ENCODE data around the gene MCIDAS.
A peak's percentile ranks its signal among the peaks of the same experiment; 100 is the strongest.

Gene MCIDAS

GRCh38 chr5:55223812-55224240 is 3.3 kb downstream of the MCIDAS start:
- no peak overlapping the region for H3K4me3 ChIP-seq (ENCODE audit: low read depth, low read length)
- DNase-seq (ENCODE audit: low read depth), result no peak

GRCh38 chr5:55222985-55223811 is 3.9 kb downstream of the MCIDAS start:
- no peak for DNase-seq (ENCODE audit: low read depth)
- H3K4me3 ChIP-seq (ENCODE audit: low read depth, low read length), result no peak overlapping the region

GRCh38 chr5:55222092-55222984 is 4.8 kb downstream of the MCIDAS start:
- DNase-seq (ENCODE audit: low read depth), result no peak
- no peak overlapping the region for H3K4me3 ChIP-seq (ENCODE audit: low read depth, low read length)

- DNase-seq (ENCODE audit: low read depth), result no peak
- H3K4me3 ChIP-seq (ENCODE audit: low read depth, low read length), result peak overlapping the region; percentile 38
Measured at GRCh38 chr5:55220433-55221185, 6.5 kb downstream of the MCIDAS start.

- no peak for DNase-seq (ENCODE audit: low read depth)
- H3K4me3 ChIP-seq (ENCODE audit: low read depth, low read length), result no peak overlapping the region
Measured at GRCh38 chr5:55219770-55220169, 7.3 kb downstream of the MCIDAS start.

- DNase-seq (ENCODE audit: low read depth), result no peak
- H3K4me3 ChIP-seq (ENCODE audit: low read depth, low read length), result no peak overlapping the region
Measured at GRCh38 chr5:55218967-55219366, 8.1 kb downstream of the MCIDAS start.

GRCh38 chr5:55211184-55211874 is 15.8 kb downstream of the MCIDAS start:
- no peak overlapping the region for H3K4me3 ChIP-seq (ENCODE audit: low read depth, low read length)
- DNase-seq (ENCODE audit: low read depth), result no peak

GRCh38 chr5:55205001-55205400 is 22.1 kb downstream of the MCIDAS start:
- no peak for DNase-seq (ENCODE audit: low read depth)
- H3K4me3 ChIP-seq (ENCODE audit: low read depth, low read length), result no peak overlapping the region

- no peak overlapping the region for H3K4me3 ChIP-seq (ENCODE audit: low read depth, low read length)
- no peak for DNase-seq (ENCODE audit: low read depth)
Measured at GRCh38 chr5:55191165-55191564, 36.0 kb downstream of the MCIDAS start.

GRCh38 chr5:55188656-55189540 is 38.2 kb downstream of the MCIDAS start:
- no peak overlapping the region for H3K4me3 ChIP-seq (ENCODE audit: low read depth, low read length)
- no peak for DNase-seq (ENCODE audit: low read depth)

GRCh38 chr5:55187370-55187769 is 39.7 kb downstream of the MCIDAS start:
- H3K4me3 ChIP-seq (ENCODE audit: low read depth, low read length), result no peak overlapping the region

GRCh38 chr5:55180016-55180415 is 47.1 kb downstream of the MCIDAS start:
- DNase-seq (ENCODE audit: low read depth), result no peak
- H3K4me3 ChIP-seq (ENCODE audit: low read depth, low read length), result no peak overlapping the region

More at GRCh38 chr5:55187370-55187769, 39.7 kb downstream of the MCIDAS start:
- no peak for DNase-seq (ENCODE audit: low read depth)

GRCh38 chr5:55177078-55177477 is 50.0 kb downstream of the MCIDAS start:
- H3K4me3 ChIP-seq (ENCODE audit: low read depth, low read length), result no peak overlapping the region
- DNase-seq (ENCODE audit: low read depth), result no peak

GRCh38 chr5:55176176-55176818 is 50.8 kb downstream of the MCIDAS start:
- DNase-seq (ENCODE audit: low read depth), result no peak
- peak overlapping the region; percentile 53 for H3K4me3 ChIP-seq (ENCODE audit: low read depth, low read length)

GRCh38 chr5:55175781-55176175 is 51.3 kb downstream of the MCIDAS start:
- peak overlapping the region; percentile 53 for H3K4me3 ChIP-seq (ENCODE audit: low read depth, low read length)
- no peak for DNase-seq (ENCODE audit: low read depth)

GRCh38 chr5:55173687-55174230 is 53.4 kb downstream of the MCIDAS start:
- H3K4me3 ChIP-seq (ENCODE audit: low read depth, low read length), result peak overlapping the region; percentile 47
- DNase-seq (ENCODE audit: low read depth), result no peak

GRCh38 chr5:55172937-55173686 is 54.0 kb downstream of the MCIDAS start, which contains the start of gene CDC20B:
TSS of gene CDC20B (minus strand) at chr5:55173177. CDS start at chr5:55173000, 177 bp downstream.
- peak within 1 kb of the TSS; percentile 62 for H3K4me3 ChIP-seq (ENCODE audit: low read depth, low read length)
- DNase-seq (ENCODE audit: low read depth), result peak; percentile 22
